Bone marrow (tissue), 2 donors: ENCODE data around the gene METTL18.
"Not testable (repeated sequence)": the region's sequence is repeated elsewhere in the genome, so short reads cannot be mapped to it uniquely, and the experiment has no call there.

Experiments
- DNase-seq, 2 donors: peaks; one replicate each; lab custom pipeline; 2025; lab: John Stamatoyannopoulos, UW

Gene METTL18

GRCh38 chr1:169794530-169795416, at the start of gene METTL18:
METTL18 (minus strand) TSS chr1:169794907; CDS start chr1:169793695, 1,212 bp downstream.
- peak; percentile 65 to 94 for DNase-seq

GRCh38 chr1:169838942-169839341, 44.2 kb upstream of the METTL18 start:
- no peak for DNase-seq

- no peak for DNase-seq
These were observed 41.5 kb upstream of the METTL18 start for GRCh38 chr1:169836198-169836597.

GRCh38 chr1:169835647-169836046, 40.9 kb upstream of the METTL18 start:
- no peak for DNase-seq

- DNase-seq = no peak
These were observed 40.2 kb upstream of the METTL18 start for GRCh38 chr1:169834869-169835268.

GRCh38 chr1:169833179-169833901, 38.6 kb upstream of the METTL18 start:
- no peak for DNase-seq

GRCh38 chr1:169829671-169830070, 35.0 kb upstream of the METTL18 start:
- no peak for DNase-seq

- no peak for DNase-seq
These were observed 29.4 kb upstream of the METTL18 start for GRCh38 chr1:169824153-169824552.

- no peak for DNase-seq
These were observed 26.8 kb upstream of the METTL18 start for GRCh38 chr1:169821500-169821899.

- DNase-seq = no peak
These were observed 21.9 kb upstream of the METTL18 start for GRCh38 chr1:169816617-169817016.

GRCh38 chr1:169814265-169814664, 19.6 kb upstream of the METTL18 start:
- DNase-seq = no peak

- DNase-seq = no peak
These were observed 17.4 kb upstream of the METTL18 start for GRCh38 chr1:169812131-169812530.

GRCh38 chr1:169811418-169812035, 16.8 kb upstream of the METTL18 start:
- DNase-seq = not testable (repeated sequence)

- peak in 1 of 2 donors; percentile 18 for DNase-seq
These were observed 14.8 kb upstream of the METTL18 start for GRCh38 chr1:169809370-169810095.

- DNase-seq = no peak
These were observed 10.2 kb upstream of the METTL18 start for GRCh38 chr1:169804941-169805340.

- peak in 1 of 2 donors; percentile 74 for DNase-seq
These were observed 8.2 kb upstream of the METTL18 start for GRCh38 chr1:169802888-169803287.

GRCh38 chr1:169797281-169797680, 2.6 kb upstream of the METTL18 start:
- DNase-seq = no peak

- DNase-seq = no peak
These were observed 1.6 kb upstream of the METTL18 start for GRCh38 chr1:169796274-169796810.

GRCh38 chr1:169795687-169796086, 980 bp upstream of the METTL18 start:
- DNase-seq = no peak

- DNase-seq = no peak
These were observed 977 bp downstream of the METTL18 start for GRCh38 chr1:169793730-169794129.

- no peak for DNase-seq
These were observed 6.3 kb downstream of the METTL18 start for GRCh38 chr1:169788402-169788801.

- DNase-seq = no peak
These were observed 7.7 kb downstream of the METTL18 start for GRCh38 chr1:169786974-169787373.
